Stimulated activated CD8-positive, alpha-beta memory T cell treated with anti-CD3 and anti-CD28 coated beads, Interleukin-7, amount 100 ng/mL, for 4 hours (primary cell): Measurements from ENCODE around the gene ACVR1B.

Source experiments
- DNase-seq, 2 donors: peaks; one replicate each; pipeline ENCODE4 v3.0.0-alpha.2; 2020; ENCODE audit warnings: low read depth in 2 of 2

Gene ACVR1B

GRCh38 chr12:51917041-51917590 is 34.4 kb upstream of the ACVR1B start:
- DNase-seq = no peak

- DNase-seq = no peak
Observed at GRCh38 chr12:51917746-51918453, 33.6 kb upstream of the ACVR1B start.

- DNase-seq = no peak
Observed at GRCh38 chr12:51920046-51920445, 31.5 kb upstream of the ACVR1B start.

- no peak for DNase-seq
Observed at GRCh38 chr12:51921017-51921725, 30.3 kb upstream of the ACVR1B start.

GRCh38 chr12:51922146-51922545 is 29.4 kb upstream of the ACVR1B start:
- DNase-seq = no peak

GRCh38 chr12:51922762-51923505 is 28.6 kb upstream of the ACVR1B start:
- DNase-seq = no peak

GRCh38 chr12:51923506-51924365 is 27.8 kb upstream of the ACVR1B start:
- DNase-seq = peak; percentile 5 to 38

GRCh38 chr12:51924551-51925319 is 26.8 kb upstream of the ACVR1B start:
- no peak for DNase-seq

GRCh38 chr12:51925346-51926063 is 26.0 kb upstream of the ACVR1B start:
- no peak for DNase-seq

GRCh38 chr12:51926064-51926632 is 25.4 kb upstream of the ACVR1B start:
- DNase-seq = no peak

GRCh38 chr12:51926718-51927117 is 24.8 kb upstream of the ACVR1B start:
- peak; percentile 17 to 22 for DNase-seq

GRCh38 chr12:51932218-51933076 is 19.1 kb upstream of the ACVR1B start:
- no peak for DNase-seq

GRCh38 chr12:51934080-51934479 is 17.4 kb upstream of the ACVR1B start:
- no peak for DNase-seq

GRCh38 chr12:51937926-51938325 is 13.6 kb upstream of the ACVR1B start:
- no peak for DNase-seq

GRCh38 chr12:51938726-51939125 is 12.8 kb upstream of the ACVR1B start:
- DNase-seq = no peak

GRCh38 chr12:51941011-51941581 is 10.4 kb upstream of the ACVR1B start:
- DNase-seq = no peak

- DNase-seq = no peak
Observed at GRCh38 chr12:51941604-51942003, 9.9 kb upstream of the ACVR1B start.

GRCh38 chr12:51942056-51942455 is 9.4 kb upstream of the ACVR1B start:
- no peak for DNase-seq
